ENCODE measurements around the gene FLOT1.
"Not testable (repeated sequence)": the region's sequence is repeated elsewhere in the genome, so short reads cannot be mapped to it uniquely, and the experiment has no call there.

The FLOT1 gene

DNA sequence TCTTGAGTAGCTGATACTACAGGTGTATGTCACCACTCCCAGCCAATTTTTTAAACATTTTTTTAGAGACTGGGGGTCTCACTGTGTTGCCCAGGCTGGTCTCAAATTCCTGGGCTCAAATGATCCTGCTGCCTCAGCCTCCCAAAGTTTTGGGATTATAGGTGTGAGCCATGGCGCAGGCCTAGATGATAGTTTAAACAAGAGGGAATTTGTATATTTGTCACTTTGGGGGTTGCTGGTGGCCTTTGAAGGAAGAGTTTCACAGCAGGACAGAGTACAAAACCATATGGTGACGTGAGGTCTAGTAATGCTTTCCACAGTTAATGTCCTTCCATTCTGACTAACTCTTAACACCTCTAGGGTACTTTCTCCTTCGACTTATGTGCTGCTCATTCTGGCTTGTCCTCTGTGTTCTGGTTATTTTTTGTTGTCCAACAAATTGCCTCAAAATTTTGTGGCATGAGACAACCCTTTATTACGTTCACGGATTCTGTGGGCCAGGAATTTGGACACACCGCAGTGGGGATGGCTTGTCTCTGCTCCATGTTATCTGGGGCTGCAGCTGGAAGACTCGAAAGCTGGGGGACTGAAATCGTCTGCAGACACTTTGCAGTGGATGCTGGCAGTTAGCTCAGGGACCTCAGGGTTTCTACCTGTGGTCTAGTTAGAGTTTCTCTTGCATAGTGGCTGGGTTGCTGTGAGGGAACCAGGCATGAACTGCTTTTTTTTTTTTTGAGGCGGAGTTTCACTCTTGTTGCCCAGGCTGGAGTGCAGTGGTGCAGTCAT is 24.9 kb upstream of the FLOT1 start:
- DNase-seq = no peak

DNA sequence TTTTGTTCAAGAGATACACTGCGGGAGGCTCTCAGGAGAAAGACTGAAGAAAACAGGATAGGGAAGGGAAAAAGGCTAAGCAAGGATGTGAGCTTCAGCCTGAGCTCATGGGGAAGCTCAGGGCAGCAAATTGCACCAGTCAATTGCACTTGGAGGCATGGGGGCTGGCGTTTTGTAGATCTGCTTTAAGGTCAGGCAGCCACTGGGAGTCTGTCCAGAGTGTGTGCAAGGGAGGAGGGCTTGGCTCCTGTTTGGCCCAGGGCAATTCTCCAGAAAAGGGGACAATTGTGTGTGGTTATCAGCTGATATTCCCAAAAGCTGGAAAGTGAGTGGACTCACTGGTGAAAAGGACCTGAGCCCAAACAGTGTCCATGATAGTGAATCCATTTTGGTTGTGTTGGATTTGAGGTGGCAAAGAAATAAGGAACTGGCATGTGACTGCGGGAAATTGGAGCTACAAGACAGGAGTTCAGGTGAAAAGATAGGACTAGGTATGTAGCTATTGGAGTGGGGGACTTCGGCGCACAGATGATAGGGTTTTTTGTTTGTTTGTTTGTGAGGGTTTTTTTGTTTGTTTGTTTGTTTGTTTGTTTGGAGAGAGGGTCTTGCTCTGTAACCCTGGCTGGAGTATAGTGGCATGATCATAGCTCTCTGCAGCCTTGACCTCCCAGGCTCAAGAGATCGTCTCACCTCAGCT is 24.1 kb upstream of the FLOT1 start:
- DNase-seq = no peak

DNA sequence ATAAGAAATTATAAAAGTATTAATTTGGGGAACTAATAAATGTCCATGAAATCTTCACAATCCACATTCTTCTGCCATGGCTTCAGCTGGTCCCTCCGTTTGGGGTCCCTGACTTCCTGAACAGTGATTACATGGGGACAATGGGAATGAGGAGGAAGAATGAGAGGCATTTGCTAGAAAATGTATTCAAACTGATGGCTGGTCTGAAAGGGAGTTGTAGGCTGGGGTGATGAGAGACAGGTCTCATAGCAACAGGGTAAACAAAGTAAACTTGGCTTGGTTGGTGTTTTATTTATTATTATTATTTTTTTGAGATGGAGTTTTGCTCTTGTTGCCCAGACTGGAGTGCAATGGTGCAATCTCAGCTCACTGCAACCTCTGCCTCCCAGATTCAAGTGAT is 23.0 kb upstream of the FLOT1 start:
- DNase-seq = not testable (repeated sequence)

DNA sequence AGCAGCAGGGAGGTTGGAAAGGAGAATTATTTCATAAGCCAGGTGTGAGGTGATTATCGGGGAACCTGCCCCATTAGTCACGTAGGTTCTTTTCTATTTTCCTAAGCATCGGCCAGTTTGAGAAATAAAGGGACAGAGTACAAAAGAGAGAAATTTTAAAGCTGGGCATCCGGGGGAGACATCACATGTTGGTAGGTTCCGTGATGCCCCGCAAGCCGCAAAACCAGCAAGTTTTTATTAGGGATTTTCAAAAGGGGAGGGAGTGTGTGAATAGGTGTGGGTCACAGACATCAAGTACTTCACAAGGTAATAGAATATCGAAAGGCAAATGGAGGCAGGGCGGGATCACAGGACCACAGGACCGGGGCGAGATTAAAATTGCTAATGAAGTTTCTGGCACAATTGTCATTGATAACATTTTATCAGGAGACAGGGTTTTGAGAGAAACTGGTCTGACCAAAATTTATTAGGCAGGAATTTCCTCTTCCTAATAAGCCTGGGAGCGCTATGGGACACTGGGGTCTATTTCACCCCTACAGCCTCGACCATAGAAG is 22.1 kb upstream of the FLOT1 start:
- not testable (repeated sequence) for DNase-seq

DNA sequence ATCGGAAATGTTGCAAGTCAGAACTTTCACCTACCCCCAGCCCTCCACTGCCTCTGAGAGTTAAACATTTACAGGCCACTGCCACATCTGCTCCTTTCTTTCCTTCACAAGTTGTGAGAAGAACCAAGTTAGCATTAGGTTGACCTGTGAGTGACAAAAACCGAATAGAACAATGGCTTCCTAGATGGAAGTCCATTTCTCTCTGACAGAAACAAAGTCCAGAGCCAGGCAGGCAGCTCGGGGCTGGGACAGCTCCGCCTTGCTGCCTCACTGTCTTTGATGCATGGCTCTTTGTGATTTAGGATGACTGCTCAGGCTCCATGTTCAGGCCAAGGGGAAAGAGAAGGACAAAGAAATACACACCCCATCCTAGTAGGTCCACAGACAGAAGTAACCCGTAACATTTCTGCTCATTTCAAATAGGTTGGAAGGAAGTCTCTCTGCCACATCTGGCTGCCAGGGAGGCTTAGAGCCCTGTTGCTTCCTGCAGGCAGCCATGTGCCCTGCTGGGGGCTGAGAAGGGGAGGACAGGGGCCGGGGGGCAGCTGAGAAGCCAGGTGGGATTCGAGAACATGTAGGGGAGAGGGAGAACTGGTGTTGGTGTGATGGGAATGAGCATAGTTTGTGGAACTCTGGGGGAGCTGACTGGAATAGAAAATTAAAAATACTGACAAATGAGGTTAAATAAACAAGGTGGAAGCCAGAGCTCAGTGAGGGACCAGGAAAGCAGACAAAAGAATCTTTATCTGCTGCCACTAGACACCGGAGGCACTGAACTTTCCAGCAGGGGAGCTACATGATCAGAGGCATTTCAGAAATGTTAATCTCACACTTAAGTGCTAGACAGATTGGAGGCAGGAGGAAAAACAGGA is 21.4 kb upstream of the FLOT1 start:
- DNase-seq = no peak

DNA sequence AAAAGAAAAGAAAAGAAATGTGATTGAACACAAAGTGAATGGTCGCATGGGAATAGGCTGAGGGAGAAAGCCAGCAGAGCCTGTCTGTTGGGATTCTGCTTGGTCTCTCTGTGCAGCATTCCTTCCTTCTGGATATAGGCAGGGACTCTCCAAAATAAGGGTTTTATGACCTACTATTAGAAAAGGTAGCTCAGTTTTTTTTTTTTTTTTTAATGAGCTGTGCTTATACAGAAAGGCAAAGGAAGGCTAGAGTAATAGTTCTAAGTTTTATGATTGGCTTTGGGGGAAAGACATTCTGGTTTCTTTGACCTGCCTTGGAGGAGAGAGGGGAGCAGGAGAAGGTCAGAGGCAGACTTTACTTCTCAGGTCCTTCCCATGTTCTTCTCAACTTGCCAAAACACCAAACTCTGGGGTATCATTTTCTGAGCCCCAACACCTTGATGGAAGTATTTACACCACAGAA is 20.7 kb upstream of the FLOT1 start:
- DNase-seq = no peak

DNA sequence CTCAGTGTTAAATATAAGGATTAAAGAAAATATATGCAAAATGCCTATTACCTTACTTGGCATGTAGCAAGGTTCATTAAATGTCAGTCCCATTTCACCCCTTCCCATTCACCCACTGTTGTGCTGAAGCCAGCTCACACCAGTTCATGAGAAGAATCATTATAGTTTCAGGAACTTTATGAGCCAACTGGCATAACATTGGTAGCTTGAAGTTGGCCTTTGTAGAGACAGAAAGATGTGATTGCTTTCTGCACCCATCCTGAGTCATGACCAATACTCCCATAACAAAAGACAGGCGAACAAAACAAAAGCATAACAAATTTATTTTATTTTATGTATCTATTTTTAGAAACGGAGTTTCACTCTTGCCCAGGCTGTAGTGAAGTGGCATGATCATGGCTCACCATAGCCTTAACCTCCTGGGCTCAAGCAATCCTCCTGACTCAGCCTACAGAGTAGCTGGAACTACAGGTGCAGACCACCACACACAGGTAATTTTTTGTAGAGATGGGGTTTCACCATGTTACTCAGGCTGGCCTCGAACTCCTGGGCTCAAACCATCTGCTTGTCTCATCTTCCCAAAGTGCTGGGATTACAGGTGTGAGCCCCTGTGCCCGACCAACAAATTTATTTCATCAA is 19.4 kb upstream of the FLOT1 start:
- no peak for DNase-seq

DNA sequence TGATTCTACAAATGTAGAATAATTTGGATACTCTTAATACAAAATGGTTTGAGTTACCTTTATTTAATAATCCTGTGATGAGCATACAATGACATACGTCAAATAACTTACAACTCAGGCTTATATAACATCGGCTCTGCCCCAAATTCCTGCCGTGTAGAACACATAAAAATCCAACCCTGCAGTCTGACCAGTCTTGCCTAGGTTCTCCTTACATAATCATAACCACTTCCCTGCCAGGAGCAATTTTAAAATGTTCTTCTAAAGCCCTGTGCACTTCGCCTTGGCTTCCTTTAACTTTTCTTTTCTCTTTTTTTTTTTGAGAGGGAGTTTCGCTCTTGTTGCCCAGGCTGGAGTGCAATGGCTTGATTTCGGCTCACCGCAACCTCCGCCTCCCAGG is 18.1 kb upstream of the FLOT1 start:
- no peak for DNase-seq

DNA sequence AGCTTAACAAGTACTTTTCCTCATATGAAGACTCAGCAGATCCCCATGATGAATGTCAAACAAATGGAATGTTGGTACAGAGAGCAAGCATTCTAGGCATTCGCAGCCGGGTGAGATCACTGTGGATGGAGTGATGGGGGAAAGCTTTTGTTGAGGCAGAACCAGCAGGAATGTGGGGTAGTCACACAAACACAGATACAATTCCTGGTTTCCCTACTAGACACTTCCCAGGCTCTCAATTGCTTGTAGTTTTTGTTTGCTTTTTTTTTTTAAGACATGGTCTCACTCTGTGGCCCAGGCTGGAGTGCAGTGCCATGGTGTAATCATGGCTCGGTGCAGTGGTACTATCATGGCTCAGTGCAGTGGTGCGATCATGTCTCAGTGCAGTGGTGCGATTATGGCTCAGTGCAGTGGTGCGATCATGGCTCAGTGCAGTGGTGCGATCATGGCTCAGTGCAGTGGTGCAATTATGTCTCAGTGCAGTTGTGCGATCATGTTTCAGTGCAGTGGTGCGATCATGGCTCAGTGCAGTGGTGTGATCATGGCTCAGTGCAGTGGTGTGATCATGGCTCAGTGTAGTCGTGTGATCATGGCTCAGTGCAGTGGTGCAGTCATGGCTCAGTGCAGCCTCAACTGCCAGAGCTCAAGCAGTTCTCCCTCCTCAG is 17.2 kb upstream of the FLOT1 start:
- DNase-seq = no peak

DNA sequence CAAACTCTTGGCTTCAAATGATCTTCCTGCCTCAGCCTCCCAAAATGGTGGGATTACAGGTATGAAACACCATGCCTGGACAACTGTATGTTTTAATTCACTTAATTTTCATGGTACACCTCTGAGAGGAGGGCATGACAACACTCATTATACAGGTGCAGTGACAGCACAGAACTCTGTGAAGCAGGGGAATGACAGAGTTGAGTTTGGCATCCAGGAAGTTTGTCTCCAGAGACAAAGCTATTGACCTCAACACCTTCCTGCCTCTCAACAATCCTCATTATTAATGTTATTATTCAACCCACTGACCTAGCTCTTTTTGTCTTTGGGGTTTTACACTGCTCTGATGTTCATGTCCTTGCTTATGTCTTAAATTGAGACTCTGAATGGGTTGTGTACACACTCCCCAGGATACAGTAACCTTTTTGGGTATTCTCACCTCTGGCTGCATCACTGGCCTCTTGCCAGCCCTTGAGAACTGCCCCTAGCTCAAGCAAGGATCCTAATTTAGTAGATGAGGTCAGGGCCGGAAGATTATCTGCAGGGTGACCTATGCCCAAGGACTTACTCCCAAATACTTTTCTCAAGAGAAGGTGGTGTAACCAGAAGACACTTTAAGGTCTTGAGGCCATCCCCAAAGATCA is 14.9 kb upstream of the FLOT1 start:
- DNase-seq = no peak

DNA sequence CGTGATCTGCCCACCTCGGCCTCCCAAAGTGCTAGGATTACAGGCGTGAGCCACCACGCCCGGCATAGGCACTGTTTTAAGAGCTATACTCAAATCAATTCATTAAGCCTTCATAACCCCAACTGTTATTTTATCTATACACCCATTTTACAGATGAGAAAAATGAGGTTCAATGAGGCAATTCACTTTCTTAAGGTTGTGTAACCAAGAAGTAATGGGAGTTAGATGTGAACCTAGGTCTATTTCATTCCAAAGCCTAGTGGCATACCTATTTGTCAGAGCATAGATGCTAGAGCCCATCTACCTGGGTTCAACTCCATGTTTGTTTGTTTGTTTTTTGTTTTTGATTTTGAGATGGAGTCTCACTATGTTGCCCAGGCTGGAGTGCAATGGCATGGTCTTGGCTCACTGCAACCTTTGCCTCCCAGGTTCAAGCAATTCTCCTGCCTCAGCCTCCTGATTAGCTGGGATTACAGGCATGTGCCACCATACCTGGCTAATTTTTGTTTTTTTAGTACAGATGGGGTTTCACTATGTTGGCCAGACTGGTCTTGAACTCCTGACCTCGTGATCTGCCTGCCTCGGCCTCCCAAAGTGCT is 14.0 kb upstream of the FLOT1 start:
- DNase-seq = not testable (repeated sequence)

DNA sequence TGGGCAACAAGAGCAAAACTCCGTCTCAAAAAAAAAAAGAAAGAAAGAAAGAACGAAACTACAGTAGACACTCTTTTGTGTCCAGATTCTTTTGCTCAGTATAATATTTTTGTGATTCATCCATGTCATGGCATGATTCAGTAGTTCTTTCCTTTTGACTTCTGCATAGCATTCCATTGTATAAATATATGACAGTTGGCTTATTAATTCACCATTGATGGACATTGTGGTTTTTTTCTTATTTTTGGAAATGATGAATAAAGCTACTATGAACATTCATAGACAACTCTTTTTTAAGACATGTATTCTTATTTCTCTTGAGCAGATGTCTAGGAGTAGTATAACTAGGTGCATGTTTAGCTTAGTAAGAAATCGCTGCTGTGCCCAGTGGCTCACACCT is 12.1 kb upstream of the FLOT1 start:
- no peak for DNase-seq

DNA sequence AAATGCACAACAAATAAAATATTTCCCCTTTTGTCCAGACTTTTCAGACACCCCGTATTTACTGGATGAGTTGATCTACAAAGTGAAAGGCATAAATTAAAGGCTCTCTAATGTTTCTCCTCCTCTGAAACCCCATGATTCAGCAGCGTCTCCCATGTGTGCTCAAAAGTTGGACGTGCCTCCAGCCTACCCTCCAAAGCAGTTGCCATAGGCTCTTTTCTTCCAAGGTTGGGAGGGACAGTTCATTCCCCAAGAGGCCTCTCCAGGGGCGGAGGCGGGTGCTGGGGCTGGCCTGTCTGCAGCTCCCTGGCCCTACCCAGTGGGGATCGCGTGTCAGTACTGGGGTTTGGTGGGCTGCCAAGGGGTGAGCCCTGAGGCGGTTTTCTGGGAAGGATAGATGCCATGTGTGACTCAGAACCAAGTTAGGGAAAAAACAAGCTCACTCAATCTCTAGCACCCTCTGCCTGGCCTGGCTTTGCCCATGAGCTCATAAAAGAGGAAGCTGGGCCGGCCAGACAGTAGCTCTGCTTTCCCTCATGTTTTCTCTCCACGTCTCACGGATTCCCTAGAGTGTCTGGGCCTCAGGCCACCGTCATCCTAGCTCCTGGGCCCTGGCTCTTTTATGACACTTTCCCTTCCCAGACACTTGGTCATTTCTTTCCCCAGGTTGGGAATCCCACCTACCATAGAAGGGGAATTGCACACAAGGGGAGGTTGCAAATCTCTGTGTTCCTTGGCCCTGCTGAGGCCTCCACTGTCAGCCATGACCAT is 9.9 kb upstream of the FLOT1 start:
- DNase-seq = no peak

DNA sequence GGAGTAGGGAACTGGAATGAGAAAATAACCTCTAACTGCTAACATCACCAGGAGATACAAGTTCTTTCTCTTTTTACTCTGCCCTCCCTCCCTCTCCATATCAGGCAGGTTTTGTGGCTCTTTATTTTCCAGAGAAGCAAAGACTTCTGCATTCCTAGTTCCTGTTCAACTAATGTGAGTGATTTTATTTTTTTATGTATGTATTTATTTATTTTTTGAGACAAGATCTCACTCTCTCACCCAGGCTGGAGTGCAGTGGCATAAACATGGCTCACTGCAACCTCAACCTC is 7.8 kb upstream of the FLOT1 start:
- no peak for DNase-seq

DNA sequence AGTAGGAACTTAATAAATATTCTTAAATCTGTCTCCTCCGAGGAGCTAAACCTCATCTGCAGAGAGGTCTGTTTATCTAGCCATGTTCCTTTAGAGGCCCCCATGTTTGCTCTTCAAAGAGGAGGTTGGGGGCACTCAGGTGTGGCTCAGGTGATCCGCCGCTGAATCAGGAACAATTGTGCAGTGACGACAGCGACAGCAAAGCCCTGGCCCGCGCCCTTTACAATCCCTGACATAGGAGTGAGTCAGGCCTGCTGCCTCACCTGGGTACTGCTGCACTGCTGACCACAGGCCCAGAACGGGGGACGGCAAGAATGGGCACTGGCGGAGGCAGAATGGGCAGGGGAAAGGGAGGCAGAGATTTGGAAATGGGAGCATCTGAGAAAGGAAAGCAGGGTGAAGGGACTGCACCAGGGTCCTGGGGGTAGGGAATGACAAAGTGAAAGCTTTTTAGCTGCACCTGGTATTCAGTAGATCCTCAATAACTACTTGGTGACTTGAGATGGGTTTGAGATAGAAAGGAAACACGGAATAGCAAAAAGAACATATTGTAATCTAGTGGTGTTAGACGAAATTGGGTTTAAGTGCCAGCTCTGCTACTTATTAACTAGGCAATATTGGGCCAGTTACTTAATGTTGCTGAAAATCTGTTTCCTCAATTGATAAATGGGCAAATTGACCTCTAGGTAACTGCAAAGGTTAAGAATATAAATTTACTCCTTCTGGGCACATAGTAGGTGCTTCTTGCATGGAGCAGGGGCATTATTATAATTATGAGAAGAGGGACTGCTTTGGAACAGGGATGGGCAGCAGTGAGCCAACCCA is 7.3 kb upstream of the FLOT1 start:
- DNase-seq = no peak

DNA sequence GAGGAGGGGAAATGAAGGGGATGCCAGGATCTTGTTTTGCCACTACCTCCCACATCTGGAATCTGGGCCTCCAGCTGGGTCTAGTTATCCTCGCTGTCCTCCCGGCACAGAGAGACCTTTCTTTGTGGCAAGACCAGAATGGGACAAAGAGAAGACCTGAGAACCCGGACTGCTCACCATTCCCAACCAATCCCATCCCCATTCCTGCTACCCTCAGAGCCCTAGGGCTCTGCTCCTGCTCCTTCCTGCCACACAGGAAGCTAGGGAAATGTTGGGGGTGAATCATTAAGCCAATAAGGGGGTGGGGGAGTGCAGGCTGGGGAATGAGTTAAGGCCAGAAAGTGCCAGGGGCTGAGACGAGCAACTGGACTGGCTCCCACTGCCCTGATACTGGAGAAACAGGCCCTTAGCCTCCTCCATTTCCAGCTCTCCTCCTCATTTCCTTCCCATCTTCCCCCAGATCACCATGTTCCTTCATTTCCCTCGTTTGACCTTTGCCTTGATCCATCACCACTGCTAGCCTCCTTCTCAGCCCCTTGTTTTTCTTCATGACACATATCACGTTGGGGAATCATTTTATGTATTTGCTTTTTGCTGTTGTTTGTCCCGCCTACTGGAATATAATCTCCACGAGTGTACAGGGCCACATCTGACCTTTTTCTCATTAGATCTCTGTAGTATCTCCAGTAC is 6.5 kb upstream of the FLOT1 start:
- DNase-seq = no peak

DNA sequence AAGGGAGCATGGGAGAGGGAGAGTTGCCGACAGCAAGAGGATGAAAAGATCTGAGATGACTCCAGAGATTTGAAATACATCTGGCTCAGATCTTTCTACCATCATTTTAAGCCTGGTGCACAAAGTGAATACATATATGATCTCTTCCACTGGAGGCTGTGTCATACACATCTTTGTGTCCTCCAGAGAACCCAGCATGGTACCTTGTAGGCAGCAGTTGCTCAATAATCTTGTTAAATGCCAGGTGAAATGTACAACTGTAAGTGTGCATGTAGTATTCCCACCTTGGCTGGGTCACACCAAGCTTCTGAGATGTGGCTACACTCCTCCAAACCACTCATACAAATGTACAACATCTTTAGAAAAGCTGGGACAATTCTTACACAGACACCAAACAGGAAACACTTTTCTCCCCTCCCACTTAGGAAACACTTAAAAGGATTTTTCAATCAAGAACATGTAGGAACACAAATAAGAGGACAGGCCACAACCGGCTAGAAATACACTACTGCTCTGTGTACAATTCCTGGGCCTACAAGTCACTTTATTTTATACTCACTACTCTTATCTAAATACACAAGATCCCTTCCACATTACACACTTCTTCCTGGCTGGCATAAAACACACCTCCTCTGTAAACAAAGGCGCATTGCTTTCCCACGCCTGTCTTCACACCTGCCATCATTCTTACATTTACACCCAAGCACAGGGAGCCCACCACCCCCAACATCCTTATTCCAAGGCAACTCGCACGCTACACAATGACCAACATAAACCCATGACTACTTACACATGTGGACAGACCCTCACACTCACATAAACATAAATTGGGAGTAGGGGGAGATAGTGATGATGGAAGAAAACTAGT is 5.6 kb upstream of the FLOT1 start:
- no peak for DNase-seq

DNA sequence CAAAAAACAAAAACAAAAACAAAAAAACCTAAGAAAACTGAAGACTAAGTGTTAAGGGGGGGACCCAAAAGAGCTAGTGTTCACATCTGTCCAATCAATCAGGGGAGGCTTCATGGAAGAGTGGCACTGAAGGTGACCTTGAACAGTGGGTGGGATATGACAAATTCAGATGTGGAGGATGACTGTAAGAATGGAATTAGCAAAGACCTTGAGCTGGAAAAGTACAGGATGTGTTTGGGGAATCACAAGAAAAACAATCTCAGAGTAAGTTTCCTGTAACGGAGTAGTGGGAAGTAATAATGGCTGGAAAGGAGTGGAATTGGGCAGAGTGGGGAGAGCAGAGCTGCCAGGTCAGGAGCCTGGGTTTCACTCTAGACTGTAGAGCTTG is 4.8 kb upstream of the FLOT1 start:
- DNase-seq = no peak
